GM20000 (cell line): ENCODE results near the gene ZSCAN31.

Source experiments
- DNase-seq: peaks from one replicate; pipeline ENCODE4 v3.0.0; 2012; ENCODE audit warnings: low spot score
- CTCF ChIP-seq: IDR thresholded peaks from 2 replicates; pipeline ENCODE4 v1.5.1; 2012; ENCODE audit warnings: mild to moderate bottlenecking, control low read depth; ENCODE audit errors: extremely low read depth, missing control alignments

The ZSCAN31 gene

DNA sequence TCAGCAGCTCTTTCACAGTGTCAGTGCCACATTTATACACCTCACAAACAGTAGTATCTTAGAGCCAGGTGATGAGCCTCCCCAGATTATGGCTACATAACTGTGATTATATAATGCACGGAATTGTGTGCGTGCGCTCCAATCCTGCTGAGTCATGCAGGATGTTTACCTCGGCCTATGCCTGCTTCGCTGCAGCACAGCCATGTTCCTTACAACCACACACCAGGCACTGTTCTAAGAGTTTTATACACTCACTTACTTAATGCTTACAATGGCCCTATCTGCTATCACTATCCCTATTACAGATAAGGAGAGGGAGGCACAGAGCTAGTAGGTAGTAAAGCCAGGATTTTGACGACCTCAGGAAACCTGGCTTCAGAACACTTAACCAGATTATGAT is 21.1 kb upstream of the ZSCAN31 start:
- DNase-seq: no peak
- no peak for TF ChIP-seq CTCF

DNA sequence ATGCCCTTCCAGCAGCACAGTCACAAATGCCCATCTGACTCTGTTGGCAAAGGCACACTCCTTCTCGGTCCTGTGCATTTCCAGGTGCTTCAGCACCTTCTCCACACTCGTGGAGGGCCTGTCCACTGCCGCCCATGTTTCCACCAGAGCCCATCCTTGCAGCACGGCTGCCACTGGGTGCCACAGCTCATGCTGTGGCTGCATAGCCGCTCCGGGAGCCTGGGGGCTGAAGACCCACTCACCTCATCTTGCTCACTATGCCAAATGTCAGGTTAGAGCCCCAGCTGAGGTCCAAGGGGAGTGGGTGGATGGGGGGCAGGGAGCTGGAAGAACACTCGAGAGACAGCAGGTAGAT is 20.7 kb upstream of the ZSCAN31 start:
- no peak for TF ChIP-seq CTCF
- no peak for DNase-seq

DNA sequence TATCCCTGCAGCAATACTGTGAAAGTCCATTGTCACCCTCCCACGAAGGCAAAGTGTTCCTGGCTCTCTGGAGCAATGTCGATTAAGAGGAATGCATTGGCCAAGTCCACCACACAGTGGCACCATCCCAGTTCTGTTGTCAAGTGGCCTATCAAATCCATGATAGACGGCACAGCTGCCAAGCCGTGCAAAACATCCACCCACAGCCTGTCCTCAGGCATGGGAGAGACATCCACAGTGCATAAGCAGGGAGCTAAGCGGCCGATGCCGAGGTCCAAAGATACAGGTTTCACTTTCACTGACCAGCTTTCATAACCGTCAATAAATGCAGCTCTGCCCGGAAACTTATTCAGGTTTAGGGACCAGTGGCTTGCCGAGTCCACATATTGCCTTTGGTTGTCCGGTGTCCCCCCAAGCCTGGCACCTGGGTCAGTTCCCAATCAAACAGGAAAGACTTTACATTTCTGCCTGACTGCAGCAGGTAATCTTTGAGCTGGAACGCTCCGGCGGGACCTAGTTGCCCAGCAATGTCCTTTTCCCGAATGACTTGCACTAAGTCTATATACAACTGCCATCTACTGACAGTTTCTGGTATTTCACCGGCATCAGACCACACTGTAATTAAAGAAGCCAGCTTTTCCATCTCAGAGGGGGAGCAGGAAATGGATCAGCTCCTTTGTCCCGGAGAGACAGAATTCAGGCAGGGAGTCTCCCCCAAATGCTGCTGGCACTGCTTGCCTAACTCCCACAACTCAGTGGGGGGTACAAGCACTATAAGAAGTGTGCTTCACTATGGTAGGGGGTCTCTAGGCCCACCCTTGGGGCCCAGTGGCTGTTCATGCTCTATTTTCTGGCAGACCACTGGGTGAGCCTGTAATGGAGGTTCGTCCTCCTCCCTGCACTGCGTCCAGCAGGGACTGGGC is 20.1 kb upstream of the ZSCAN31 start:
- DNase-seq: peak; percentile 73
- TF ChIP-seq CTCF: peak; percentile 49

GRCh38 chr6:28354688-28355554 is 19.0 kb upstream of the ZSCAN31 start:
- no peak for TF ChIP-seq CTCF
- DNase-seq: no peak

- TF ChIP-seq CTCF: no peak
- no peak for DNase-seq
Measured at GRCh38 chr6:28353981-28354676, 18.2 kb upstream of the ZSCAN31 start.

DNA sequence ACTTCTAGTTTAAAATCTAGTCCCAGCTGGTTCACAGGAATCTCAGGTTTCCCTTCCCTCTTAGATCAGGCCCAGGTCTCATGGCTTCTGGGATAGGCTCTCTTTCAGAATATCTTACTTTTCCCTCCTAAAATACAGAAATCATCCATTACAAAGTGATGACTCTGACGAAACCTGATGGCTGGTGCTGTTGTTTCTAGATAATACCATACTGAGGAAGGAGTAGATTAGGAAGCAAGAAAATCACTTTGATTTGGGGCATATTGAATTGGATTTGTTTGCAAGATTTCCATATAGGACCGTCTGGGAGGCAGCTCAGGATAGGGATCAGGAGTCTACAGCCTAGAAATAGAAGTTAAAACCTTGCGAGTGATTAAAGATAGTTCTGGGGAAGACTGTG is 17.4 kb upstream of the ZSCAN31 start:
- no peak for DNase-seq
- TF ChIP-seq CTCF: no peak

DNA sequence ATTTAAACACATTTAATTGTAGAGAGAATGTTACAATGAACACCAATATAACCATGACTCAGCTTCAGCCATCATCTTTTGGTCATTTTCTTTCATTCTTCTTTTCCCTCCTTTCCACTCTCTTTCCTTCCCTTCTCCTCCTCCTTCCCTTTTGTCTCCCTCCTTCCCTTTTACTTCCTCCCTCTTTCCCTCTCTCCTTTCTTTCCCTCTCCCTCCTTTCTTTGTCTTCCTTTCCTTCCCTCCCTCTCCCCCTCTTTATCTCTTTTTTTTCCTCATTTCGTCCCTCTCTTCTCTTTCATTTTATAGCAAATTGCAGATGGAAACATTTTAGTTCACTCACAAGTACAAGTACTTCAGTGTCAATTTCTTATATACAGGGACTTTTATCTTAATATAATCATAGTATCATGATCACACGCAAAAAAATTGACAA is 15.6 kb upstream of the ZSCAN31 start:
- TF ChIP-seq CTCF: no peak
- no peak for DNase-seq
